ENCODE data around the gene CGB2. TPM values are rescaled to one million over a fixed set of nuclear protein-coding genes. Genes with fewer than 3 reads are reported as not detected.
A peak's percentile ranks its signal among the peaks of the same experiment; 100 is the strongest.

CGB2 gene
- total RNA-seq, 3 donors from 2014 or later (not counting 1 experiment from before 2014, with no cell fraction given): not detected

GRCh38 chr19:48997972-48998371, 33.7 kb upstream of the CGB2 start:
- peak; percentile 35 to 63 for DNase-seq
- TF ChIP-seq CTCF (IDR thresholded peaks at IDR 0.05): no peak
- Mint-ChIP-seq H3K4me3 (no peak overlapping the region), H3K36me3 (no peaks in the 10 kb centered on the region), H3K9me3 (no peaks in the 10 kb centered on the region), H3K27me3 (ENCODE audit: low read depth in 2 of 2) (no peaks in the 10 kb centered on the region), H3K27ac (no peak overlapping the region), H3K4me1 (peaks cover 11 to 24% of the 10 kb centered on the region in 2 donors)
- no peaks in the 10 kb centered on the region for H3K9me3 ChIP-seq (ENCODE audit: control insufficient read depth, insufficient read depth, low read length)
- no peak for ATAC-seq
- H3K4me3 ChIP-seq (ENCODE audit: low read length): no peak overlapping the region
- H3K36me3 ChIP-seq (ENCODE audit: control insufficient read depth, insufficient read depth, low read length): peaks cover 1% of the 10 kb centered on the region
- H3K4me1 ChIP-seq (ENCODE audit: control insufficient read depth, insufficient read depth, low read length): peaks cover 15% of the 10 kb centered on the region
- H3K27me3 ChIP-seq (ENCODE audit: control insufficient read depth, insufficient read depth, low read length): no peaks in the 10 kb centered on the region
- intact Hi-C loops (cut with micrococcal nuclease): loop anchor here (10.0 kb wide), 2 partner anchors 147 to 363 kb away; partner anchors contain the start of gene DBP
- WGBS (ENCODE audit: insufficient coverage): 96% methylated on average over 5 of the region's 5 CpGs
- no peak overlapping the region for H3K27ac ChIP-seq (ENCODE audit: low read length)

GRCh38 chr19:48999481-49000325, 32.0 kb upstream of the CGB2 start:
- DNase-seq: peak; percentile 42 to 82
- Histone ChIP-seq H3K9me3 (ENCODE audit: control insufficient read depth, insufficient read depth, low read length) (no peaks in the 10 kb centered on the region), H3K27ac (ENCODE audit: low read length) (no peak overlapping the region), H3K36me3 (ENCODE audit: control insufficient read depth, insufficient read depth, low read length) (peaks cover 8% of the 10 kb centered on the region), H3K4me1 (ENCODE audit: control insufficient read depth, insufficient read depth, low read length) (peaks cover 4% of the 10 kb centered on the region), H3K27me3 (ENCODE audit: control insufficient read depth, insufficient read depth, low read length) (no peaks in the 10 kb centered on the region), H3K4me3 (ENCODE audit: low read length) (no peak overlapping the region)
- 68% methylated on average over 15 of the region's 16 CpGs for WGBS (ENCODE audit: insufficient coverage)
- H3K4me1 Mint-ChIP-seq: peaks cover 0 to 13% of the 10 kb centered on the region in 2 donors
- intact Hi-C loops (cut with micrococcal nuclease): loop anchor here (10.0 kb wide), 2 partner anchors 145 to 365 kb away; partner anchors contain the start of gene DBP
- TF ChIP-seq CTCF (IDR thresholded peaks at IDR 0.05): peak; percentile 61
- H3K27ac Mint-ChIP-seq: no peak overlapping the region
- ATAC-seq: peak; percentile 77 to 91 (median 78)
- no peaks in the 10 kb centered on the region for H3K9me3 Mint-ChIP-seq
- no peak overlapping the region for H3K4me3 Mint-ChIP-seq
- no peaks in the 10 kb centered on the region for H3K36me3 Mint-ChIP-seq
- H3K27me3 Mint-ChIP-seq (ENCODE audit: low read depth in 2 of 2): no peaks in the 10 kb centered on the region

GRCh38 chr19:49004133-49004532, 27.6 kb upstream of the CGB2 start:
- Mint-ChIP-seq H3K27me3 (ENCODE audit: low read depth in 2 of 2) (no peaks in the 10 kb centered on the region), H3K4me3 (no peak overlapping the region), H3K9me3 (no peaks in the 10 kb centered on the region), H3K27ac (no peak overlapping the region), H3K4me1 (no peaks in the 10 kb centered on the region), H3K36me3 (no peaks in the 10 kb centered on the region)
- no peaks in the 10 kb centered on the region for H3K27me3 ChIP-seq (ENCODE audit: control insufficient read depth, insufficient read depth, low read length)
- no peak for DNase-seq
- H3K4me1 ChIP-seq (ENCODE audit: control insufficient read depth, insufficient read depth, low read length): no peaks in the 10 kb centered on the region
- no peak for TF ChIP-seq CTCF (IDR thresholded peaks at IDR 0.05)
- no peak overlapping the region for H3K4me3 ChIP-seq (ENCODE audit: low read length)
- peaks cover 30% of the 10 kb centered on the region for H3K36me3 ChIP-seq (ENCODE audit: control insufficient read depth, insufficient read depth, low read length)
- H3K9me3 ChIP-seq (ENCODE audit: control insufficient read depth, insufficient read depth, low read length): no peaks in the 10 kb centered on the region
- 96% methylated on average over 15 of the region's 15 CpGs for WGBS (ENCODE audit: insufficient coverage)
- H3K27ac ChIP-seq (ENCODE audit: low read length): no peak overlapping the region
- no peak for ATAC-seq
- intact Hi-C loops (cut with micrococcal nuclease): no loop called here

Measured in natural killer cell (primary cell).